K562 (cell line): ENCODE measurements around the gene PID1. TPM values are rescaled to one million over a fixed set of nuclear protein-coding genes. Genes with fewer than 3 reads are reported as not detected.

Source experiments
- ATAC-seq: fragments of 200-7000 bp; cut with Tn5 transposase; 3 replicates; pipeline ENCODE4 v1.9.1; 2020; ENCODE audit warnings: moderate library complexity
- BruUV-seq: library from RNA; stranded (reverse); fragments of 400-500 nt; replicated peaks from 2 replicates; lab custom pipeline; 2021; lab: Mats Ljungman, UMichigan
- CTCF ChIA-PET: fragments of 300-600 bp; formaldehyde crosslinking; extraction: SDS; loops from one replicate; lab custom pipeline; 2021; ENCODE audit warnings: low intra/inter-chr PET ratio; lab: Yijun Ruan, JAX
- POLR2A ChIA-PET: fragments of 300-600, 350-650 bp; sonication (Branson Sonifier 250); formaldehyde crosslinking; extraction: SDS; loops from one replicate; lab custom pipeline; 2021; ENCODE audit warnings: antibody characterized with exemption, inconsistent platforms; lab: Yijun Ruan, JAX
- DNase-seq, 4 experiments: peaks; one replicate each; pipeline versions ENCODE4 v3.0.0 to v3.0.0-alpha.2; 2011 to 2018; ENCODE audit warnings: low spot score in 3 of 4, mixed read lengths in 3 of 4; ENCODE audit errors: extremely low read depth in 1 of 4
- FAIRE-seq: peaks from 2 replicates; lab custom pipeline; 2011; peaks lifted over from hg19 to GRCh38; lab: Jason Lieb, UNC
- H2AFZ ChIP-seq: 2 replicates; pipeline ENCODE4 v1.6.0; 2011; ENCODE audit warnings: low read depth, low read length, control low read depth, inconsistent platforms
- H3K27ac ChIP-seq: fragments of 200-600 bp; 3 replicates; pipeline ENCODE4 v1.8.0; 2011; ENCODE audit warnings: low read depth, mild to moderate bottlenecking, control low read depth, inconsistent platforms, low read length, moderate library complexity, mixed read lengths; ENCODE audit errors: extremely low read depth
- H3K27me3 ChIP-seq, 2 experiments: fragments of 300-600 bp in 1 of 2; 2 replicates in 1 of 2; 3 replicates in 1 of 2; pipeline versions ENCODE4 v1.6.0 to v1.8.0; 2011; ENCODE audit warnings: inconsistent platforms in 2 of 2, low read length in 2 of 2, mild to moderate bottlenecking in 1 of 2, mixed read lengths in 1 of 2, moderate library complexity in 1 of 2; ENCODE audit not compliant: control insufficient read depth in 2 of 2, insufficient read depth in 2 of 2
- H3K36me3 ChIP-seq: fragments of 300-600 bp; 3 replicates; pipeline ENCODE4 v1.8.0; 2011; ENCODE audit warnings: mild to moderate bottlenecking, low read length, inconsistent platforms; ENCODE audit not compliant: control insufficient read depth, insufficient read depth
- H3K4me1 ChIP-seq, 2 experiments: fragments of 200-600 bp in 1 of 2; replicated peaks in 1 of 2; 2 replicates in 1 of 2; 3 replicates in 1 of 2; pipeline versions ENCODE4 v1.5.1 to v1.8.0; 2011; ENCODE audit warnings: inconsistent platforms in 2 of 2, low read length in 2 of 2, mild to moderate bottlenecking in 1 of 2, mixed read lengths in 1 of 2, moderate library complexity in 1 of 2; ENCODE audit not compliant: control insufficient read depth in 2 of 2, insufficient read depth in 2 of 2
- H3K4me2 ChIP-seq: 2 replicates; pipeline ENCODE4 v1.6.1; 2011; ENCODE audit warnings: low read length, control low read depth, inconsistent platforms, mixed read lengths; ENCODE audit not compliant: insufficient read depth
- H3K4me3 ChIP-seq: fragments of 200-600 bp; sonication (generic), shearing (Covaris generic); 2 replicates; pipeline ENCODE4 v1.5.1; 2016; ENCODE audit warnings: control low read depth, inconsistent platforms
- H3K79me2 ChIP-seq: fragments of 200-600 bp; 3 replicates; pipeline ENCODE4 v1.8.0; 2011; ENCODE audit warnings: low read length, inconsistent platforms; ENCODE audit not compliant: control insufficient read depth, insufficient read depth
- H3K9ac ChIP-seq, 2 experiments: 2 replicates each; pipeline versions ENCODE4 v1.6.0 to v1.6.1; 2011; ENCODE audit warnings: low read depth in 2 of 2, low read length in 2 of 2, control low read depth in 1 of 2, inconsistent platforms in 1 of 2, mild to moderate bottlenecking in 1 of 2, mixed read lengths in 1 of 2; ENCODE audit not compliant: insufficient read depth in 1 of 2
- H3K9me1 ChIP-seq: one replicate; pipeline ENCODE4 v1.6.0; 2011; ENCODE audit warnings: inconsistent platforms, mild to moderate bottlenecking, low read length, moderate library complexity; ENCODE audit not compliant: control insufficient read depth, insufficient read depth
- H3K9me3 ChIP-seq: replicated peaks from 2 replicates; pipeline ENCODE4 v1.5.1; 2011; ENCODE audit warnings: low read depth, low read length, inconsistent platforms; ENCODE audit not compliant: control insufficient read depth, insufficient read depth
- H4K20me1 ChIP-seq: replicated peaks from 2 replicates; pipeline ENCODE4 v1.6.1; 2011; ENCODE audit warnings: low read length, inconsistent platforms, mixed read lengths; ENCODE audit not compliant: control insufficient read depth, insufficient read depth
- CHD2 ChIP-seq: IDR thresholded peaks from 2 replicates; pipeline ENCODE4 v1.6.1; 2011; ENCODE audit warnings: low read depth, low read length
- ETV1 ChIP-seq: fragments of 450-650 bp; conservative IDR thresholded peaks from 2 replicates; pipeline ENCODE4 v1.6.1; 2016; ENCODE audit warnings: missing genetic modification characterization, control low read depth, low read depth, missing compliant biosample characterization
- FOXA1 ChIP-seq: fragments of 450-650 bp; IDR thresholded peaks from 2 replicates; pipeline ENCODE4 v1.6.1; 2016; ENCODE audit warnings: mild to moderate bottlenecking, borderline replicate concordance
- FOXK1 ChIP-seq: sonication (generic); formaldehyde crosslinking; IDR thresholded peaks from 2 replicates; pipeline ENCODE4 v1.8.0; 2022; ENCODE audit warnings: missing genetic modification reagents, mild to moderate bottlenecking, borderline replicate concordance
- LARP7 ChIP-seq: fragments of 450-650 bp; IDR thresholded peaks from 2 replicates; pipeline ENCODE4 v1.6.1; 2016
- MED1 ChIP-seq: sonication (generic); formaldehyde crosslinking; IDR thresholded peaks from 2 replicates; pipeline ENCODE4 v1.8.1; 2023; ENCODE audit warnings: missing genetic modification reagents, borderline replicate concordance
- NCOA6 ChIP-seq: fragments of 450-650 bp; IDR thresholded peaks from 2 replicates; pipeline ENCODE4 v1.6.1; 2017; ENCODE audit warnings: mild to moderate bottlenecking
- POLR2B ChIP-seq: fragments of 450-650 bp; IDR thresholded peaks from 2 replicates; pipeline ENCODE4 v1.6.1; 2018; ENCODE audit warnings: low read depth; ENCODE audit not compliant: partially characterized antibody
- RBBP5 ChIP-seq: fragments of 200-600 bp; sonication (generic); IDR thresholded peaks from 2 replicates; pipeline ENCODE4 v1.6.1; 2012; ENCODE audit warnings: borderline replicate concordance, mild to moderate bottlenecking, low read length, control low read depth, inconsistent platforms; ENCODE audit not compliant: insufficient read depth, poor library complexity, severe bottlenecking
- RBFOX2 ChIP-seq: fragments of 200-400 bp; formaldehyde crosslinking; IDR thresholded peaks from 2 replicates; pipeline ENCODE4 v1.6.1; 2017; ENCODE audit warnings: low read depth, mild to moderate bottlenecking, low read length, moderate library complexity
- SMC3 ChIP-seq: conservative IDR thresholded peaks from 2 replicates; pipeline ENCODE4 v1.6.1; 2011; ENCODE audit warnings: low read depth, low read length, improper control_type of control experiment; ENCODE audit not compliant: insufficient read depth
- ZBTB33 ChIP-seq: sonication (generic); formaldehyde crosslinking; IDR thresholded peaks from 2 replicates; pipeline ENCODE4 v1.8.1; 2023; ENCODE audit warnings: mild to moderate bottlenecking, missing genetic modification reagents
- ZEB2 ChIP-seq: fragments of 450-650 bp; IDR thresholded peaks from 2 replicates; pipeline ENCODE4 v1.6.1; 2016
- ZNF384 ChIP-seq: IDR thresholded peaks from 2 replicates; pipeline ENCODE4 v1.6.1; 2012; ENCODE audit warnings: low read depth, low read length, improper control_type of control experiment
- ZNF398 ChIP-seq: fragments of 250-450 bp; sonication (Bioruptor Pico); IDR thresholded peaks from 2 replicates; pipeline ENCODE4 v1.8.0; 2021; ENCODE audit warnings: moderate library complexity, mild to moderate bottlenecking, inconsistent platforms
- ZNF436 ChIP-seq: fragments of 250-450, 450-650 bp; sonication (Bioruptor Pico); formaldehyde crosslinking; IDR thresholded peaks from 2 replicates; pipeline ENCODE4 v1.7.0; 2020; ENCODE audit warnings: mild to moderate bottlenecking
- ZNF518B ChIP-seq: fragments of 250-450 bp; sonication (Bioruptor Pico); IDR thresholded peaks from 2 replicates; pipeline ENCODE4 v1.5.0; 2021; ENCODE audit warnings: mild to moderate bottlenecking, moderate library complexity
- ZNF584 ChIP-seq: fragments of 200-800 bp; sonication (Bioruptor generic); IDR thresholded peaks from 2 replicates; pipeline ENCODE4 v1.6.1; 2016; ENCODE audit warnings: low read depth, mild to moderate bottlenecking, missing genetic modification characterization, missing compliant biosample characterization
- WGBS: fragments of 100-300 bp; shearing (Covaris generic); methylation state at CpG from one replicate; pipeline ENCODE4 v1.1.6; 2016; ENCODE audit warnings: low coverage, mixed read lengths; ENCODE audit not compliant: insufficient coverage; ENCODE audit errors: missing lambda C conversion rate; 5-methylcytosine and 5-hydroxymethylcytosine counted together
- in situ Hi-C: fragments of 300-500 bp; cut with MboI; formaldehyde crosslinking; loops from 4 replicates; pipeline ENCODE4 v1.15.0; 2018; ENCODE audit warnings: inconsistent platforms, mixed read lengths
- intact Hi-C: fragments of 100-400 bp; cut with micrococcal nuclease; formaldehyde crosslinking; loops from 2 replicates; pipeline ENCODE4 v1.14.2; 2022
- polyA plus RNA-seq, 8 experiments: library from polyadenylated mRNA; depleted of rRNA in 4 of 8; stranded (reverse) in 5 of 8; unstranded in 3 of 8; fragments of >200 nt; fragmentation: Nextera tagmentation in 2 of 8; fragmentation: Illumina TruSeq in 1 of 8; extraction: Ambion mirVana in 2 of 8; extraction: Trizol in 1 of 8; gene quantifications; 2 replicates each; pipeline versions ENCODE4 v1.2.1 to v1.2.3, GENCODE V29; 2011 to 2014; ENCODE audit warnings: inconsistent platforms in 1 of 8, missing spikeins in 1 of 8
- total RNA-seq, 7 experiments: library from RNA; depleted of rRNA in 6 of 7; stranded (reverse); fragments of >200 nt in 6 of 7; fragmentation: Illumina TruSeq in 2 of 7; extraction: Trizol in 2 of 7; gene quantifications; 2 replicates each; pipeline versions ENCODE4 v1.2.1 to v1.2.3, GENCODE V29; 2011 to 2021; ENCODE audit warnings: low replicate concordance in 1 of 7

Gene PID1
- total and polyA plus RNA-seq, 9 of the 15 experiments (the other 6 are each of a cell fraction or from before 2014, with no cell fraction given): not detected

- H3K9me1 ChIP-seq: no peaks in the 10 kb centered on the region
- H4K20me1 ChIP-seq: no peaks in the 10 kb centered on the region
- no peaks in the 10 kb centered on the region for H3K4me1 ChIP-seq
- no peaks in the 10 kb centered on the region for H3K36me3 ChIP-seq
- H3K27ac ChIP-seq: no peak overlapping the region
- DNase-seq (no peak), FAIRE-seq (no peak), ATAC-seq (no peak)
- H3K4me3 ChIP-seq: no peak overlapping the region
- BruUV-seq: no TSS peak
- in situ Hi-C loops: no loop called here
- ChIA-PET POLR2A (no interaction called here), CTCF (no interaction called here)
- H3K79me2 ChIP-seq: no peaks in the 10 kb centered on the region
- H3K9me3 ChIP-seq: no peaks in the 10 kb centered on the region
- WGBS: 3% methylated on average over 5 of the region's 5 CpGs
- no peak overlapping the region for H3K4me2 ChIP-seq
- no peak overlapping the region for H3K9ac ChIP-seq
- no peak overlapping the region for H2AFZ ChIP-seq
- intact Hi-C loops: no loop called here
- H3K27me3 ChIP-seq: no peaks in the 10 kb centered on the region
- TF ChIP-seq ZNF518B (no peak), ZNF398 (no peak), ZBTB33 (no peak), CHD2 (no peak), SMC3 (no peak), RBBP5 (no peak), LARP7 (no peak), FOXA1 (no peak), NCOA6 (no peak), ZNF584 (no peak), RBFOX2 (no peak), ZNF436 (CRISPR knock-in tag) (no peak), ZNF384 (no peak), ZEB2 (no peak), FOXK1 (no peak), MED1 (CRISPR knock-in tag) (no peak), POLR2B (no peak), ETV1 (tag) (no peak)
Measured at GRCh38 chr2:229178706-229179105, 92.4 kb downstream of the PID1 start.
